Suprapubic skin (tissue), 3 donors: ENCODE data around the gene NHEJ1.

ENCODE experiments used
- EP300 ChIP-seq: sonication (generic); formaldehyde crosslinking; IDR thresholded peaks from one replicate; pipeline ENCODE4 v1.6.1; 2017; ENCODE audit warnings: antibody characterized with exemption
- POLR2A ChIP-seq, 2 donors: fragments of 450-650 bp; IDR thresholded peaks; one replicate each; pipeline ENCODE4 v1.6.1; 2017; ENCODE audit warnings: antibody characterized with exemption in 2 of 2, mild to moderate bottlenecking in 2 of 2, moderate library complexity in 2 of 2
- TF ChIP-seq, protein P1 (sequence below), 2 donors: fragments of 200-600 bp in 1 of 2; fragments of 450-650 bp in 1 of 2; sonication (generic) in 1 of 2; IDR thresholded peaks; one replicate each; pipeline ENCODE4 v1.5.1; 2016 to 2019; ENCODE audit warnings: antibody characterized with exemption in 2 of 2, mild to moderate bottlenecking in 1 of 2, moderate library complexity in 1 of 2

DNA sequence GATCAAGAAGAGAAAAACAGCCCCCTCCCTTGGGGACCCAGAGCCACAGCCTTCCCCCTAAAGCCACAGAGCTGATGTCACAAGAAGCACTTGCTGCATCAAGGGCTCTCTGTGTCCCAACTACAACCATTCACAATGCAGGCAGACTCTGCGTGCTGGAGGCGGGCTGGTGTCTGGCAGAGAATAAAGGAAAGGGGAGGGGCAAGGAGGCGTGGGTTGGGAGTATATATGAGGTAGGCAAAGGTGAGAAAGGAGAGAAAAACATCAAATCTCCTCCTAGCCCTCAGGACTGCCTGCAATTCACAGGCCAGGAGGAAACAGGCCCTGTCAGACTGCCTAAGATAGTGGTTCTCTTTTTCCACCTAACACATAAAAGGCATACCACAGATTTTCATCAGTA, 51.1 kb downstream of the NHEJ1 start:
- TF ChIP-seq, protein P1, sequence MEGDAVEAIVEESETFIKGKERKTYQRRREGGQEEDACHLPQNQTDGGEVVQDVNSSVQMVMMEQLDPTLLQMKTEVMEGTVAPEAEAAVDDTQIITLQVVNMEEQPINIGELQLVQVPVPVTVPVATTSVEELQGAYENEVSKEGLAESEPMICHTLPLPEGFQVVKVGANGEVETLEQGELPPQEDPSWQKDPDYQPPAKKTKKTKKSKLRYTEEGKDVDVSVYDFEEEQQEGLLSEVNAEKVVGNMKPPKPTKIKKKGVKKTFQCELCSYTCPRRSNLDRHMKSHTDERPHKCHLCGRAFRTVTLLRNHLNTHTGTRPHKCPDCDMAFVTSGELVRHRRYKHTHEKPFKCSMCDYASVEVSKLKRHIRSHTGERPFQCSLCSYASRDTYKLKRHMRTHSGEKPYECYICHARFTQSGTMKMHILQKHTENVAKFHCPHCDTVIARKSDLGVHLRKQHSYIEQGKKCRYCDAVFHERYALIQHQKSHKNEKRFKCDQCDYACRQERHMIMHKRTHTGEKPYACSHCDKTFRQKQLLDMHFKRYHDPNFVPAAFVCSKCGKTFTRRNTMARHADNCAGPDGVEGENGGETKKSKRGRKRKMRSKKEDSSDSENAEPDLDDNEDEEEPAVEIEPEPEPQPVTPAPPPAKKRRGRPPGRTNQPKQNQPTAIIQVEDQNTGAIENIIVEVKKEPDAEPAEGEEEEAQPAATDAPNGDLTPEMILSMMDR (IDR thresholded peaks at IDR 0.05), result no peak
- TF ChIP-seq POLR2A (IDR thresholded peaks at IDR 0.05), result no peak
- TF ChIP-seq EP300, result no peak
